ENCODE measurements around the gene MACROD2.

DNA sequence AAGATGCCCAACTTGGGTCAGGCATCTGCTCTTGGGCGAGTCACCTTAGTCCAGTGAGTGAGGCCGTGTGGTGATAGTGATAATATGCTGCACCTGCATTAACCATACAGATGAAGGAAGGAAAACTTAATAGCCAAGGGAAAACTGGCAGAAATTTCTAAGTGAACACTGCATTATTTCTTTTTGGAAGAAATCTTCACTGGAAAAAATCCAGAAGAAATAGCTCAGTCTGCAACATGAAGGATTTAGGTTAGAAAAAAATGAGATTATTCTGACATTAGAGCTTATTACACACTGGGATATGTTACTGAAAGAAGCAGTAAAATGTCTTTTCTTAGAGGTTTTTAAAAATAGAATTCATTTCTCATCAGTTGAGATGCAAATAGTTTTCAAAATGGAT, 1630.7 kb downstream of the MACROD2 start:
- no peak for TF ChIP-seq CTCF (IDR thresholded peaks at IDR 0.05; ENCODE audit: insufficient read depth, low read length, poor library complexity, severe bottlenecking)
- no peak for TF ChIP-seq EZH2phosphoT487 (conservative IDR thresholded peaks at IDR 0.05; ENCODE audit: low read length)
